Amniotic stem cell (primary cell): ENCODE data around the gene COL4A2.

Source experiments
- DNase-seq: peaks from one replicate; lab custom pipeline; 2025; lab: John Stamatoyannopoulos, UW

Gene COL4A2

GRCh38 chr13:110539894-110540293, 232.8 kb downstream of the COL4A2 start:
- no peak for DNase-seq

GRCh38 chr13:110540871-110541525, 233.9 kb downstream of the COL4A2 start:
- no peak for DNase-seq

DNA sequence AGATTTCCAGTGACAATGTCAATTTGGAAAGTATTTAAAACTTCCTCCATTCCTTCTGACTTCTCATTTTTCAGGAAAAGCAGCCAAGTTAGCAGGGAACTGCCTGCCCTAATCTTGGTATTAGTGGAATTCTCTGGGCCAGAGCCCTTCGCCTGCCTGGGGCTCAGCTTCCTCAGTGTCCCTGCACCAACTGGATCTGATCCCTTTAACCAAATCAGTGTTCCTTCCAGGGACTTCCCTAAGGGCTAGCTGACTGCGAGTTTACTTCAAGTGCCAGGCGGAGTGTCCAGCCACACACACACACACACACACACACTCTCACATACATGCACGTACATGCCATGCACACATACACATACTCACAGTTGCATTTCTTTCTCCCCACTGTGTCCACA, 234.4 kb downstream of the COL4A2 start:
- no peak for DNase-seq

- no peak for DNase-seq
Observed at GRCh38 chr13:110542169-110542796, 235.2 kb downstream of the COL4A2 start.

GRCh38 chr13:110546378-110546777, 239.3 kb downstream of the COL4A2 start:
- no peak for DNase-seq

- DNase-seq = peak; percentile 85
Observed at GRCh38 chr13:110546926-110547325, 239.8 kb downstream of the COL4A2 start.

DNA sequence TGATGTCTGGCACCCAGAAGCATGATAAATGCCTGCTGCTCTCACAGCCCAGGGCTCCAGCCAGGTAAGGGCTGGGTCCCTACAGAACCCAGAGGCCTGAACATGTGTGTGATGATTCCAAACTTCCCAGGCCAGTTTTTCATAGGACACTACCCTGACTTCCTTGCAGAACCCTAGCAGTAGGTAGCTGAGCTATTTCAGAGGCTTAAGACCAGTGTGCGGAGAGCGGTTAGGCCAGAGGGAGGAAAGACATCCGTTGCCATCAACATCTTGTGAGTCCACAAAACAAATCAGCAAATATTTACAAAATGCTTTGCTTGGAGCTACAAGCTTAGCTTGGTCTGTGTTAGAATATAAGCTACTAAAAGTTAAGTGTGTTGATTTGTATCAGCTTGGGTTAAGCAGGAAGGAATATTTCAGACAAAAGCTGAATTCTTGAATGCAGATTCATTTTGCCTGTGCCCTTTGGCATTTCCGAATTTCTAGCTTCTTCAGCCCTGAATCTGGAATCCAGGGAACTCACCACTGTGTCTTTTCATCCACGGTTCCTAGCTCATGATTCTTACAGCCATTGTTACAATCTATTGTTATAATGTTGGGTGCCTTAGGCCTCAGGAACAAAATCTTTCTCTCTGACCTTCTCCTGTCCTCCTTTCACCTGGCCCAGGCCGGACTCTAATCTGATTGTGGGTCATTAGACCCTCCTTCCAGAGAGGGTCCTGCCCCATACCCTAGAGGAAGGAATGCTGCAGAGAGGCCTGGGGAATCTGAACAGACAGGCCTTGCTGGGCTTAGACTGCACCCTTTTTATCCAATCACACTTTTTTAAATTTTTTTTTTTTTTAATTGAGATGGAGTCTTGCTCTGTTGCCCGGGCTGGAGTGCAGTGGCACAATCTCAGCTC, 242.1 kb downstream of the COL4A2 start:
- no peak for DNase-seq

- DNase-seq = no peak
Observed at GRCh38 chr13:110549795-110550160, 242.7 kb downstream of the COL4A2 start.

DNA sequence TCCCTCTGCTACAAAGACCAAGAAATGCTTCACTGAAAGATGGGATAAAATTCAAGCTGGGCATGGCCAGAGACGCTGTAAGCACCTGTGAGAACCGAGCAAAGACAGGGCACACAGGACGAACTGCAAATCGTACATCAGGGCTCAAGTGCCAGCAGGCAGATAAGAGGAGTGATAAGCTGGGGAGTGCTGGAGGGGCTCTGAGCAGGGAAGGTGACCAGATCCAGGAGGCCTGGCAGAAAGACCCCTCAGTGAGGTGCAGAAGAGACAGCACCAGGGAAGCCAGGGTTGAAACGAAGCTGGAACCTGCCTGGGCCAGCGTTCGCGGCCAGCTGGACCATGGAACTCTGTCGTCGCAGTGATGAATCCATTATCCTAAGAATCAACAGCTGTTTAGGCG, 244.2 kb downstream of the COL4A2 start:
- no peak for DNase-seq

DNA sequence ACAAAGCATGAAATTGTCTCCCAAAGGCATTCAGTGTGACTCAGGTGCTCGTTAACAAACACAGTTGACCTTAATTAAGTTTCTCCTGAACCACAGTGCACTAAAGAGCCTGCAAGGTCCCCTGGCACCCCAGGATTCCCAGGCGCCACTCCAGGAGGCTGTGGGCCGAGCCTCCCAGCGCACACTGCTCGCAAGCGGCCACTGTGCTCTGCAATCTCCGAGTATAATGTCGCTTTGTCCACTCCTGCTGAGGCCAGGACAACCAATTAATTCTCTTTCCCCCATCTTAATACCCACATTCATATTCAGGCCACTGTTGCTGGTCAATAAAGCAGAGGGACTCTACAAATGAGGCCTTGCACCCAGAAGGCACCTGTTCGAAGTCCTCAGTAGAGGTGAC, 245.7 kb downstream of the COL4A2 start:
- DNase-seq = no peak

GRCh38 chr13:110553417-110553816, 246.3 kb downstream of the COL4A2 start:
- DNase-seq = no peak

DNA sequence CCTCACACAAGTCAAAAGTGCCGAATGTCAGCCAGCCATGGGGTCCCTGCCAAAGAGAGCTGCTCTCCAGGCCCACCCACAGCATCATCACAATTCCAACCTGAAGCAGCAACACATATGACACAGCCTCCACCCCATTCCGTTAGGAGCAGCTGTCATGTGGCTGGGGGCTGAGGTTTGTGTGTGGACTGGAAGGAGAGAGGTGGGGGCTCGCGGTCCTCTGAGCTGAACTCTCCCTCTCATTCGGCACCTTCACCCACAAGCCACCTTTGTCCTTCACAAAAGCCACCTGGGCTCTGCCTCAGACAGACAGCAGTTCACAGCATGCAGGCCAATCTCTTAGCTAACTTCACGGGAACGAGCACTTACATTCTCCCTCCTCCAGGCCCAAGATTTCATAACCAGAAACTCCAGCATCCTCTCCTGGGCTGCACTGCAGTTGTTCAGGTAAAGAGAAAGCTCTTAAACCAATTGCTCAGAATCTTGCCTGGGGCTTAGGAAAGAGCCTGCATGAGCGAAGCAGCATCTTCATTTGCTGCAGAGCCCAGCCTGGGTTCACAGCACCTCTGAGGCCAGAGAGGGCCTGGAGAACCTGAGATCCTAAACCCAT, 247.2 kb downstream of the COL4A2 start:
- no peak for DNase-seq

- DNase-seq = no peak
Observed at GRCh38 chr13:110554946-110555345, 247.9 kb downstream of the COL4A2 start.

DNA sequence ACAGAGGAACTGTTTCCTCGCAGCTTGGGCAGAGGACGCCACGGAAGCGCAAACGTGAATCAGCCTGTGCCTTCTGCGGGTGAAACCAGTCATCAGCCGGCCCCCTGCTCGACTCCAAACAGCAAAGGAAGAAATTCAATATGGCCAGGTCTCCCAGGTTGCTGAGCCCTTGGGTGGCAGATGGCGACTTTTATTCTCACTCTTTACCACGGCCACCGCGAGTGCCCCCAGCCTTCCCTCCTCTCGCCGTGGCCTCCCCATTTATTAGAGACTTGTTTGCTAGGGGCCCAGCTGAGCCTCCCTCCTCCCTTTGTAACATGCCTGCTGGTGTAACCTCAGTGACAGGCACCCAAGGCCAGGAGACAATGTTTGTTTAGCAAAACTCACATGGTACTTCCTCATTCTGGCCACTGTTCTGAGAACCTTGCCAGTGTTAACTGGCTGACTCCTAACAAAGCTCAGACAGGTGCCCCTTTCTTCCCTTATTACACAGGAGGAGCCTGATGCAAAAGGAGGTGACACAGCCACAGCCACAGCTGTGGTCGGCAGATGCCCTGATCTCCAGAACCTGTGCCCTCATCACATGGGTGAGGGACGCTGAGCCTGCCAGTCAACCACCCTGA, 248.6 kb downstream of the COL4A2 start:
- no peak for DNase-seq

DNA sequence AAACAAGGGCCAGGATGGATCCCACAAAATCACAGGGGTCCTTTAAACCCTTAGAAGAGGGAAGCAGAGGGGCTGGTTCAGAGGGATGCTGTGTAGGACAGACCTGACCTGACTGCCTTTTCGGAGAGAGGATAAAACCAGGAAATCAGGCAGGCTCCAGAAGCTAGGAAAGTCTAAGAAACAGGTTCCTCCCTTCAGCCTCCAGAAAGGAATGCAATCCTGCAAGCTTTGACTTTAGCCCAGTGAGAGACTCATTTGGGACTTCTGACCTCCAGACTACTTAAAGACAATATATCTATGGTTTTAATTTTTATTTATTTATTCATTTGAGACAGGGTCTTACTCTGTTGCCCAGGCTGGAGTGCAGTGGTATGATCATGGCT, 249.1 kb downstream of the COL4A2 start:
- DNase-seq = no peak

- DNase-seq = no peak
Observed at GRCh38 chr13:110557082-110557481, 250.0 kb downstream of the COL4A2 start.

GRCh38 chr13:110557610-110558305, 250.7 kb downstream of the COL4A2 start:
- DNase-seq = no peak

DNA sequence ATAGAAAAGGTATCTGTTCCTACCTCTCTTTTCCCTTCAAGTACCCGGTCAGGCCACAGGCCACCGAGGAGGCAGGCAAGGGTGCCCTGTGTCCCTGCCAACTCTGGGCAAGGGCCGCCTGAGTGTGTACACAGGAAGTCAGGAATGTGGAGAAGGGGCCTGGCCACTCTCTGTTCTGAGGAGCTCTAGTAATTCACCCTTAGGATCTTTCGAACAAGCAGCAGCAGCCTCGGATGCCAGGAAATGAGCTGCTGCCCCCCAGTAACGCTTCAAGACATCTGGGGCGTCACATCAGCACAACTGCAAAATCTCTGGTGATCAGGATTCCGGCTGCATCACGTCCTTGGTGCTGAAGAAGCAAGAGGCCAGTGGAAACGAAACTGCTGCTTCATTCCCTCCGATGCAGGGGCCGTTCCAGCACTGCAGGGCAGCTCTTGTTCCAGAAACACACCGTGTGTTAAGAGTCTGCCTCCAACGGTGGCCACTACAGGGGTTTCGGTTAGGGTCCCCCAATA, 252.4 kb downstream of the COL4A2 start:
- no peak for DNase-seq

GRCh38 chr13:110559986-110560385, 252.9 kb downstream of the COL4A2 start:
- DNase-seq = no peak

- DNase-seq = no peak
Observed at GRCh38 chr13:110560601-110561343, 253.7 kb downstream of the COL4A2 start.
